SK-N-SH (cell line): ENCODE measurements around the gene ZMYND19. TPM values are rescaled to one million over a fixed set of nuclear protein-coding genes. Genes with fewer than 3 reads are reported as not detected.
"Not testable (repeated sequence)": the region's sequence is repeated elsewhere in the genome, so short reads cannot be mapped to it uniquely, and the experiment has no call there.

ENCODE experiments used
- CTCF ChIA-PET: fragments of 300-600, 350-600 bp; formaldehyde crosslinking; extraction: SDS; loops from one replicate; lab custom pipeline; 2021; lab: Yijun Ruan, JAX
- POLR2A ChIA-PET: fragments of 350-600 bp; sonication (Branson Sonifier 250); formaldehyde crosslinking; extraction: SDS; loops from one replicate; lab custom pipeline; 2020; ENCODE audit warnings: antibody characterized with exemption, inconsistent platforms; lab: Yijun Ruan, JAX
- DNase-seq: peaks from one replicate; pipeline ENCODE4 v3.0.0; 2012
- H2AFZ ChIP-seq: fragments of 200-600 bp; sonication (generic); 2 replicates; pipeline ENCODE4 v1.8.1; 2016; ENCODE audit warnings: antibody characterized with exemption, mild to moderate bottlenecking, low read depth
- H3F3A ChIP-seq: fragments of 200-600 bp; sonication (generic); replicated peaks from 2 replicates; pipeline ENCODE3; 2016; ENCODE audit warnings: antibody characterized with exemption, mild to moderate bottlenecking; ENCODE audit not compliant: insufficient read depth
- H3K27ac ChIP-seq, 2 experiments: fragments of 200-500 bp in 1 of 2; fragments of 200-600 bp in 1 of 2; sonication (Bioruptor generic) in 1 of 2; sonication (generic), shearing (Covaris generic) in 1 of 2; 2 replicates each; pipeline versions ENCODE4 v1.5.1 to v1.6.1; 2014 to 2016; ENCODE audit warnings: low read depth in 2 of 2, inconsistent platforms in 1 of 2, low read length in 1 of 2, mild to moderate bottlenecking in 1 of 2, mixed read lengths in 1 of 2
- H3K27me3 ChIP-seq: fragments of 200-600 bp; sonication (generic), shearing (Covaris generic); 2 replicates; pipeline ENCODE4 v1.6.1; 2016; ENCODE audit warnings: mixed run types; ENCODE audit not compliant: insufficient read depth
- H3K36me3 ChIP-seq, 2 experiments: fragments of 200-500 bp in 1 of 2; fragments of 200-600 bp in 1 of 2; sonication (Bioruptor generic) in 1 of 2; sonication (generic) in 1 of 2; replicated peaks in 1 of 2; 2 replicates each; pipeline versions ENCODE3 to v1.5.1; 2014 to 2016; ENCODE audit warnings: low read length in 1 of 2, mild to moderate bottlenecking in 1 of 2; ENCODE audit not compliant: insufficient read depth in 2 of 2, control insufficient read depth in 1 of 2
- H3K4me1 ChIP-seq, 2 experiments: fragments of 200-500 bp in 1 of 2; fragments of 200-600 bp in 1 of 2; sonication (Bioruptor generic) in 1 of 2; sonication (generic), shearing (Covaris generic) in 1 of 2; 2 replicates each; pipeline versions ENCODE4 v1.5.1 to v1.6.1; 2014 to 2016; ENCODE audit warnings: low read depth in 1 of 2, low read length in 1 of 2, mixed run types in 1 of 2; ENCODE audit not compliant: insufficient read depth in 2 of 2, control insufficient read depth in 1 of 2
- H3K4me2 ChIP-seq: fragments of 200-600 bp; sonication (generic), shearing (Covaris generic); 2 replicates; pipeline ENCODE4 v1.6.1; 2017; ENCODE audit warnings: mixed run types
- H3K4me3 ChIP-seq, 2 experiments: fragments of 200-500 bp in 1 of 2; fragments of 200-600 bp in 1 of 2; sonication (Bioruptor generic) in 1 of 2; sonication (generic), shearing (Covaris generic) in 1 of 2; 2 replicates each; pipeline versions ENCODE4 v1.5.1 to v1.8.1; 2014 to 2016; ENCODE audit warnings: low read depth in 2 of 2, inconsistent platforms in 1 of 2, low read length in 1 of 2, mild to moderate bottlenecking in 1 of 2, mixed read lengths in 1 of 2, moderate library complexity in 1 of 2
- H3K79me2 ChIP-seq: fragments of 200-600 bp; sonication (generic); 2 replicates; pipeline ENCODE4 v1.8.1; 2017; ENCODE audit warnings: mild to moderate bottlenecking; ENCODE audit not compliant: insufficient read depth
- H3K9ac ChIP-seq: fragments of 200-600 bp; sonication (generic); 2 replicates; pipeline ENCODE4 v1.6.1; 2017; ENCODE audit warnings: mixed run types
- H3K9me2 ChIP-seq: fragments of 200-600 bp; sonication (generic); 2 replicates; pipeline ENCODE4 v1.6.1; 2017; ENCODE audit warnings: mixed run types
- H3K9me3 ChIP-seq: fragments of 200-600 bp; sonication (generic); 2 replicates; pipeline ENCODE4 v1.6.1; 2017; ENCODE audit warnings: mixed run types, mild to moderate bottlenecking, moderate library complexity
- H4K20me1 ChIP-seq: fragments of 200-600 bp; sonication (generic); 2 replicates; pipeline ENCODE4 v1.6.1; 2017; ENCODE audit warnings: mild to moderate bottlenecking, mixed run types; ENCODE audit not compliant: insufficient read depth
- FOSL2 ChIP-seq: IDR thresholded peaks from 2 replicates; pipeline ENCODE4 v1.4.0; 2012; ENCODE audit warnings: low read depth, mild to moderate bottlenecking, moderate library complexity, borderline replicate concordance
- WGBS: methylation state at CpG from one replicate; pipeline ENCODE4 v1.1.6; 2017; ENCODE audit warnings: low lambda C conversion rate; 5-methylcytosine and 5-hydroxymethylcytosine counted together
- polyA plus RNA-seq, 3 experiments: library from polyadenylated mRNA; depleted of rRNA; stranded (reverse); fragments of >200 nt; gene quantifications; 2 replicates each; pipeline ENCODE4 v1.2.3, GENCODE V29; 2012
- TF ChIP-seq, protein P1 (sequence below): IDR thresholded peaks from 2 replicates; pipeline ENCODE4 v1.6.1; 2012; ENCODE audit warnings: mild to moderate bottlenecking, low read depth, low read length, moderate library complexity
- TF ChIP-seq, protein P2 (sequence below): fragments of 200-600 bp; sonication (generic); IDR thresholded peaks from 2 replicates; pipeline ENCODE4 v1.6.1; 2017; ENCODE audit warnings: antibody characterized with exemption, mild to moderate bottlenecking, moderate library complexity

The ZMYND19 gene
- polyA plus RNA-seq, 1 of the 3 experiments (the other 2 are of a cell fraction) = 43.1 TPM

DNA sequence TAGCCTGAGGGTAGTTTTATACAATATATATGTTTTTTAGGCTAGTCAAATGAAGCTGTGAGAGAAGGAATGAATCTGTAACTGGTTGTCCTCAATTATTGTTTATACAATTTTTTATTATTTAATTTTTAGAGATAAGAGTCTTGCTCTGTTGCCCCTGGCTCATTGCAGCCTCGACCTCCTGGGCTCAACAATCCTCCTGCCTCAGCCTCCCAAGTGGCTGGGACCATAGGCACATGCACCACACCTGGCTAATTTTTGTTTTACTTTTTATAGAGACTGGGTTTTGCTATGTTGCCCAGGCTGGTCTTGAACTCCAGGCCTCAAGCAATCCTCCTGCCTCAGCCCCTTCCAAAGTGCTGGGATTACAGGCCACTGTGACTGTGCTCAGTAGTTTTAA, 36.0 kb downstream of the ZMYND19 start:
- Histone ChIP-seq H3K79me2 (peaks cover 21% of the 10 kb centered on the region), H3K27ac (no peak overlapping the region), H3K9me3 (no peaks in the 10 kb centered on the region), H3K9ac (no peak overlapping the region), H3K9me2 (no peaks in the 10 kb centered on the region), H3K4me2 (no peak overlapping the region), H3K27me3 (no peaks in the 10 kb centered on the region), H3K36me3 (peaks cover 24 to 27% of the 10 kb centered on the region in 2 experiments), H3K4me3 (no peak overlapping the region)
- POLR2A ChIA-PET = no interaction called here
- no peak for DNase-seq
- WGBS = 100% methylated on average over 1 of the region's 1 CpG
- CTCF ChIA-PET = interaction anchor here (0.6 kb wide), 1 partner anchor 1921 kb away, joined by 3 read pairs; no protein-coding TSS in a partner anchor
- TF ChIP-seq, protein P1, sequence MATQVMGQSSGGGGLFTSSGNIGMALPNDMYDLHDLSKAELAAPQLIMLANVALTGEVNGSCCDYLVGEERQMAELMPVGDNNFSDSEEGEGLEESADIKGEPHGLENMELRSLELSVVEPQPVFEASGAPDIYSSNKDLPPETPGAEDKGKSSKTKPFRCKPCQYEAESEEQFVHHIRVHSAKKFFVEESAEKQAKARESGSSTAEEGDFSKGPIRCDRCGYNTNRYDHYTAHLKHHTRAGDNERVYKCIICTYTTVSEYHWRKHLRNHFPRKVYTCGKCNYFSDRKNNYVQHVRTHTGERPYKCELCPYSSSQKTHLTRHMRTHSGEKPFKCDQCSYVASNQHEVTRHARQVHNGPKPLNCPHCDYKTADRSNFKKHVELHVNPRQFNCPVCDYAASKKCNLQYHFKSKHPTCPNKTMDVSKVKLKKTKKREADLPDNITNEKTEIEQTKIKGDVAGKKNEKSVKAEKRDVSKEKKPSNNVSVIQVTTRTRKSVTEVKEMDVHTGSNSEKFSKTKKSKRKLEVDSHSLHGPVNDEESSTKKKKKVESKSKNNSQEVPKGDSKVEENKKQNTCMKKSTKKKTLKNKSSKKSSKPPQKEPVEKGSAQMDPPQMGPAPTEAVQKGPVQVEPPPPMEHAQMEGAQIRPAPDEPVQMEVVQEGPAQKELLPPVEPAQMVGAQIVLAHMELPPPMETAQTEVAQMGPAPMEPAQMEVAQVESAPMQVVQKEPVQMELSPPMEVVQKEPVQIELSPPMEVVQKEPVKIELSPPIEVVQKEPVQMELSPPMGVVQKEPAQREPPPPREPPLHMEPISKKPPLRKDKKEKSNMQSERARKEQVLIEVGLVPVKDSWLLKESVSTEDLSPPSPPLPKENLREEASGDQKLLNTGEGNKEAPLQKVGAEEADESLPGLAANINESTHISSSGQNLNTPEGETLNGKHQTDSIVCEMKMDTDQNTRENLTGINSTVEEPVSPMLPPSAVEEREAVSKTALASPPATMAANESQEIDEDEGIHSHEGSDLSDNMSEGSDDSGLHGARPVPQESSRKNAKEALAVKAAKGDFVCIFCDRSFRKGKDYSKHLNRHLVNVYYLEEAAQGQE = no peak
- TF ChIP-seq FOSL2 = no peak
- TF ChIP-seq, protein P2, sequence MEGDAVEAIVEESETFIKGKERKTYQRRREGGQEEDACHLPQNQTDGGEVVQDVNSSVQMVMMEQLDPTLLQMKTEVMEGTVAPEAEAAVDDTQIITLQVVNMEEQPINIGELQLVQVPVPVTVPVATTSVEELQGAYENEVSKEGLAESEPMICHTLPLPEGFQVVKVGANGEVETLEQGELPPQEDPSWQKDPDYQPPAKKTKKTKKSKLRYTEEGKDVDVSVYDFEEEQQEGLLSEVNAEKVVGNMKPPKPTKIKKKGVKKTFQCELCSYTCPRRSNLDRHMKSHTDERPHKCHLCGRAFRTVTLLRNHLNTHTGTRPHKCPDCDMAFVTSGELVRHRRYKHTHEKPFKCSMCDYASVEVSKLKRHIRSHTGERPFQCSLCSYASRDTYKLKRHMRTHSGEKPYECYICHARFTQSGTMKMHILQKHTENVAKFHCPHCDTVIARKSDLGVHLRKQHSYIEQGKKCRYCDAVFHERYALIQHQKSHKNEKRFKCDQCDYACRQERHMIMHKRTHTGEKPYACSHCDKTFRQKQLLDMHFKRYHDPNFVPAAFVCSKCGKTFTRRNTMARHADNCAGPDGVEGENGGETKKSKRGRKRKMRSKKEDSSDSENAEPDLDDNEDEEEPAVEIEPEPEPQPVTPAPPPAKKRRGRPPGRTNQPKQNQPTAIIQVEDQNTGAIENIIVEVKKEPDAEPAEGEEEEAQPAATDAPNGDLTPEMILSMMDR = no peak
- TF ChIP-seq, all 33 proteins: peak for 0
- no peaks in the 10 kb centered on the region for H4K20me1 ChIP-seq
- H2AFZ ChIP-seq = no peak overlapping the region
- peaks cover 12% of the 10 kb centered on the region for H3F3A ChIP-seq
- H3K4me1 ChIP-seq = peaks cover 5 to 12% of the 10 kb centered on the region in 2 experiments; a peak in 1 of 4 replicates

DNA sequence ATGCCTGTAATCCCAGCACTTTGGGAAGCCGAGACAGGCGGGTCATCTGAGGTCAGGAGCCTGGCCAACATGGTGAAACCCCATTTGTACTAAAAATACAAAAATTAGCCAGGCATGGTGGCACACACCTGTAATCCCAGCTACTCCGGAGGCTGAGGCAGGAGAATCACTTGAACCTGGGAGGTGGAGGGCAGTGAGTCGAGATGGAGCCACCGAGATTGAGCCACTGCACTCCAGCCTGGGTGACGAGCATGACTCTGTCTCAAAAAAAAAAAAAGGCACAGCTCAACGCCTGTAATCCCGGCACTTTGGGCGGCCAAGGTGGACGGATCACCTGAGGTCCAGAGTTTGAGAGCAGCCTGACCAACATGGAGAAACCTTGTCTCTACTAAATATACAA, 36.7 kb downstream of the ZMYND19 start:
- H3K9me2 ChIP-seq, H4K20me1 ChIP-seq, H3K4me2 ChIP-seq, H3K4me3 ChIP-seq, DNase-seq, H3K27ac ChIP-seq, H3K27me3 ChIP-seq, H2AFZ ChIP-seq, POLR2A ChIA-PET, H3K9me3 ChIP-seq, H3K9ac ChIP-seq: not testable (repeated sequence)
- CTCF ChIA-PET = interaction anchor here (2.4 kb wide), 1 partner anchor 25 kb away, joined by 10 read pairs; the partner anchor contains the start of gene DPH7
- Histone ChIP-seq H3K36me3 (peaks cover 24 to 27% of the 10 kb centered on the region in 2 experiments), H3F3A (peaks cover 12% of the 10 kb centered on the region), H3K4me1 (peaks cover 5 to 12% of the 10 kb centered on the region in 2 experiments; a peak in 1 of 4 replicates), H3K79me2 (peaks cover 21% of the 10 kb centered on the region)
- 94% methylated on average over 10 of the region's 10 CpGs for WGBS
